ENCODE results near the gene PLEKHN1. TPM values are rescaled to one million over a fixed set of nuclear protein-coding genes. Genes with fewer than 3 reads are reported as not detected.

The PLEKHN1 gene
- total RNA-seq, 1 donor from 2014 or later, result 1.3 TPM

- DNase-seq (no peak), ATAC-seq (ENCODE audit: low read depth) (no peak)
- Mint-ChIP-seq H3K9me3 (no peaks in the 10 kb centered on the region), H3K27ac (no peak overlapping the region), H3K4me3 (no peak overlapping the region), H3K36me3 (ENCODE audit: low read depth) (no peaks in the 10 kb centered on the region), H3K27me3 (peaks cover 19% of the 10 kb centered on the region), H3K4me1 (peaks cover 1% of the 10 kb centered on the region)
- CTCF ChIA-PET, result interaction anchor here (2.4 to 3.2 kb wide), 2 partner anchors 21 to 310 kb away, joined by 8 to 16 read pairs; no protein-coding TSS in a partner anchor
- no peak for TF ChIP-seq CTCF (IDR thresholded peaks at IDR 0.05)
- POLR2A ChIA-PET, result interaction anchor here (0.6 kb wide), 1 partner anchor 158 kb away, joined by 3 read pairs; no protein-coding TSS in a partner anchor
- intact Hi-C loops (cut with micrococcal nuclease), result no loop called here
Measured at GRCh38 chr1:980602-981395, 14.5 kb downstream of the PLEKHN1 start.

GRCh38 chr1:981491-981954 lies 15.2 kb downstream of the PLEKHN1 start:
- Mint-ChIP-seq H3K27ac (no peak overlapping the region), H3K4me1 (no peaks in the 10 kb centered on the region), H3K36me3 (ENCODE audit: low read depth) (no peaks in the 10 kb centered on the region), H3K27me3 (peaks cover 22% of the 10 kb centered on the region), H3K9me3 (no peaks in the 10 kb centered on the region), H3K4me3 (no peak overlapping the region)
- intact Hi-C loops (cut with micrococcal nuclease), result no loop called here
- no peak for TF ChIP-seq CTCF (IDR thresholded peaks at IDR 0.05)
- DNase-seq, result no peak
- ChIA-PET CTCF (interaction anchor here (2.4 to 3.2 kb wide), 2 partner anchors 20 to 310 kb away, joined by 8 to 16 read pairs; no protein-coding TSS in a partner anchor), POLR2A (no interaction called here)
- ATAC-seq (ENCODE audit: low read depth), result no peak

- Mint-ChIP-seq H3K27me3 (peaks cover 22% of the 10 kb centered on the region), H3K36me3 (ENCODE audit: low read depth) (no peaks in the 10 kb centered on the region), H3K4me1 (no peaks in the 10 kb centered on the region), H3K4me3 (no peak within 1 kb of the TSS), H3K27ac (no peak within 1 kb of the TSS), H3K9me3 (no peaks in the 10 kb centered on the region)
- intact Hi-C loops (cut with micrococcal nuclease), result no loop called here
- ChIA-PET POLR2A (no interaction called here), CTCF (interaction anchor here (2.4 to 3.2 kb wide), 2 partner anchors 19 to 309 kb away, joined by 8 to 16 read pairs; no protein-coding TSS in a partner anchor)
- TF ChIP-seq CTCF (IDR thresholded peaks at IDR 0.05), result no peak
- no peak for ATAC-seq (ENCODE audit: low read depth)
- no peak for DNase-seq
Measured at GRCh38 chr1:981955-982558, 15.8 kb downstream of the PLEKHN1 start, which contains the start of gene PERM1. PERM1 (minus strand) TSS chr1:982093; CDS start chr1:981029, 1,064 bp downstream.

GRCh38 chr1:982765-983436 lies 16.6 kb downstream of the PLEKHN1 start:
- H3K27ac Mint-ChIP-seq, result no peak overlapping the region

More at GRCh38 chr1:982765-983436, 16.6 kb downstream of the PLEKHN1 start:
- H3K4me3 Mint-ChIP-seq, result no peak overlapping the region
- no peaks in the 10 kb centered on the region for H3K4me1 Mint-ChIP-seq
- H3K9me3 Mint-ChIP-seq, result no peaks in the 10 kb centered on the region
- peaks cover 26% of the 10 kb centered on the region for H3K27me3 Mint-ChIP-seq
- intact Hi-C loops (cut with micrococcal nuclease), result no loop called here
- DNase-seq (no peak), ATAC-seq (ENCODE audit: low read depth) (no peak)
- H3K36me3 Mint-ChIP-seq (ENCODE audit: low read depth), result no peaks in the 10 kb centered on the region
- ChIA-PET CTCF (interaction anchor here (1.0 to 3.2 kb wide), 5 partner anchors 16 to 308 kb away, joined by 4 to 16 read pairs (median 5); partner anchors contain the start of genes ISG15 and PLEKHN1), POLR2A (interaction anchor here (0.6 to 1.7 kb wide), 2 partner anchors 268 to 301 kb away, joined by 3 read pairs; no protein-coding TSS in a partner anchor)
- TF ChIP-seq CTCF (IDR thresholded peaks at IDR 0.05), result no peak
